H9 (cell line): ENCODE data around the gene CCR2. TPM values are rescaled to one million over a fixed set of nuclear protein-coding genes. Genes with fewer than 3 reads are reported as not detected.

ENCODE experiments used
- DNase-seq: peaks from one replicate; pipeline ENCODE4 v3.0.0-alpha.2; 2017
- H2AFZ ChIP-seq: one replicate; pipeline ENCODE4 v1.6.1; 2013; ENCODE audit warnings: mild to moderate bottlenecking, low read length, control low read depth, moderate library complexity
- H2AK5ac ChIP-seq: 2 replicates; pipeline ENCODE4 v1.6.1; 2013; ENCODE audit warnings: low read length, control low read depth, mixed read lengths; ENCODE audit not compliant: insufficient read length
- H2BK120ac ChIP-seq: one replicate; pipeline ENCODE4 v1.6.1; 2013; ENCODE audit warnings: low read depth, mild to moderate bottlenecking, low read length, control low read depth, inconsistent platforms; ENCODE audit not compliant: poor library complexity, severe bottlenecking
- H2BK12ac ChIP-seq: 2 replicates; pipeline ENCODE4 v1.6.1; 2013; ENCODE audit warnings: low read length, control low read depth, mixed read lengths, low read depth; ENCODE audit not compliant: insufficient read length
- H2BK15ac ChIP-seq: 2 replicates; pipeline ENCODE4 v1.6.1; 2013; ENCODE audit warnings: low read depth, low read length, control low read depth
- H2BK20ac ChIP-seq: one replicate; pipeline ENCODE4 v1.6.1; 2013; ENCODE audit warnings: low read depth, mild to moderate bottlenecking, low read length, control low read depth, inconsistent platforms; ENCODE audit not compliant: poor library complexity, severe bottlenecking
- H2BK5ac ChIP-seq: 2 replicates; pipeline ENCODE4 v1.6.1; 2013; ENCODE audit warnings: low read length, control low read depth, mixed read lengths; ENCODE audit not compliant: insufficient read length
- H3K14ac ChIP-seq: 2 replicates; pipeline ENCODE4 v1.6.1; 2013; ENCODE audit warnings: low read length, control low read depth; ENCODE audit not compliant: insufficient read depth
- H3K18ac ChIP-seq: 2 replicates; pipeline ENCODE4 v1.6.1; 2013; ENCODE audit warnings: low read depth, mild to moderate bottlenecking, mixed read lengths, low read length, control low read depth; ENCODE audit not compliant: insufficient read length
- H3K23ac ChIP-seq: 2 replicates; pipeline ENCODE4 v1.6.1; 2013; ENCODE audit warnings: low read length, control low read depth, mixed read lengths, low read depth; ENCODE audit not compliant: insufficient read length
- H3K23me2 ChIP-seq: 2 replicates; pipeline ENCODE4 v1.6.1; 2013; ENCODE audit warnings: low read depth, mild to moderate bottlenecking, mixed read lengths, low read length, control low read depth; ENCODE audit not compliant: insufficient read length, poor library complexity, severe bottlenecking
- H3K27ac ChIP-seq: 2 replicates; pipeline ENCODE4 v1.5.1; 2013; ENCODE audit warnings: low read length, control low read depth, mixed read lengths, low read depth; ENCODE audit not compliant: insufficient read length
- H3K27me3 ChIP-seq: 2 replicates; pipeline ENCODE4 v1.6.1; 2013; ENCODE audit warnings: low read length, control low read depth, inconsistent platforms; ENCODE audit not compliant: insufficient read depth
- H3K4ac ChIP-seq: 2 replicates; pipeline ENCODE4 v1.6.1; 2013; ENCODE audit warnings: low read depth, mild to moderate bottlenecking, control low read depth, inconsistent platforms, low read length, moderate library complexity
- H3K4me1 ChIP-seq: 2 replicates; pipeline ENCODE4 v1.6.1; 2013; ENCODE audit warnings: low read length, control low read depth, inconsistent platforms; ENCODE audit not compliant: insufficient read depth
- H3K4me2 ChIP-seq: 2 replicates; pipeline ENCODE4 v1.6.1; 2013; ENCODE audit warnings: low read length, control low read depth, mixed read lengths; ENCODE audit not compliant: insufficient read length, insufficient read depth
- H3K56ac ChIP-seq: 2 replicates; pipeline ENCODE4 v1.6.1; 2013; ENCODE audit warnings: low read depth, mild to moderate bottlenecking, mixed read lengths, low read length, control low read depth; ENCODE audit not compliant: insufficient read length
- H3K79me1 ChIP-seq: 2 replicates; pipeline ENCODE4 v1.6.1; 2013; ENCODE audit warnings: low read depth, mild to moderate bottlenecking, moderate library complexity, low read length, control low read depth, inconsistent platforms; ENCODE audit not compliant: insufficient read depth, poor library complexity, severe bottlenecking
- H3K79me2 ChIP-seq: 2 replicates; pipeline ENCODE4 v1.6.1; 2013; ENCODE audit warnings: low read length, control low read depth, inconsistent platforms; ENCODE audit not compliant: insufficient read depth
- H3K9ac ChIP-seq: 2 replicates; pipeline ENCODE4 v1.6.1; 2013; ENCODE audit warnings: low read length, control low read depth, mixed read lengths; ENCODE audit not compliant: insufficient read length; ENCODE audit errors: extremely low read depth
- H3K9me3 ChIP-seq: one replicate; pipeline ENCODE4 v1.6.1; 2013; ENCODE audit warnings: low read depth, low read length, inconsistent platforms; ENCODE audit not compliant: control insufficient read depth
- H3T11ph ChIP-seq: one replicate; pipeline ENCODE4 v1.6.1; 2013; ENCODE audit warnings: mild to moderate bottlenecking, low read length, control low read depth, inconsistent platforms
- H4K20me1 ChIP-seq: one replicate; pipeline ENCODE4 v1.6.1; 2013; ENCODE audit not compliant: control insufficient read depth, insufficient read length, insufficient read depth
- H4K5ac ChIP-seq: 2 replicates; pipeline ENCODE4 v1.6.1; 2013; ENCODE audit warnings: low read depth, mild to moderate bottlenecking, mixed read lengths, low read length, control low read depth; ENCODE audit not compliant: insufficient read length
- H4K8ac ChIP-seq: replicated peaks from 2 replicates; pipeline ENCODE4 v1.6.1; 2013; ENCODE audit warnings: low read length, control low read depth, mixed read lengths, low read depth; ENCODE audit not compliant: insufficient read length
- H4K91ac ChIP-seq: 2 replicates; pipeline ENCODE4 v1.6.1; 2013; ENCODE audit warnings: low read depth, mild to moderate bottlenecking, moderate library complexity, mixed read lengths, low read length, control low read depth; ENCODE audit not compliant: insufficient read length
- H3K27ac Mint-ChIP-seq, 3 experiments: 2 replicates in 2 of 3; 3 replicates in 1 of 3; pipeline ENCODE4 v1.8.0; 2020 to 2021; ENCODE audit warnings: mixed read lengths in 3 of 3, mild to moderate bottlenecking in 1 of 3, moderate library complexity in 1 of 3
- H3K27me3 Mint-ChIP-seq: 2 replicates; pipeline ENCODE4 v1.8.0; 2021; ENCODE audit warnings: low read depth, mild to moderate bottlenecking, moderate library complexity, mixed read lengths
- H3K36me3 Mint-ChIP-seq, 3 experiments: 2 replicates in 2 of 3; 3 replicates in 1 of 3; pipeline ENCODE4 v1.8.0; 2020 to 2021; ENCODE audit warnings: low read depth in 3 of 3, mixed read lengths in 3 of 3; ENCODE audit not compliant: insufficient read depth in 1 of 3
- H3K4me1 Mint-ChIP-seq, 2 experiments: 2 replicates each; pipeline ENCODE4 v1.8.0; 2020; ENCODE audit warnings: mixed read lengths in 2 of 2
- H3K4me3 Mint-ChIP-seq, 2 experiments: 2 replicates in 1 of 2; 3 replicates in 1 of 2; pipeline ENCODE4 v1.8.0; 2020 to 2021; ENCODE audit warnings: mild to moderate bottlenecking in 2 of 2, mixed read lengths in 2 of 2, moderate library complexity in 1 of 2
- H3K9me3 Mint-ChIP-seq, 2 experiments: 2 replicates in 1 of 2; 3 replicates in 1 of 2; pipeline ENCODE4 v1.8.0; 2020; ENCODE audit warnings: mild to moderate bottlenecking in 2 of 2, mixed read lengths in 2 of 2, moderate library complexity in 1 of 2
- WGBS: extraction: QIAGEN DNeasy Blood & Tissue Kit; methylation state at CpG from one replicate; pipeline ENCODE4 v1.1.7; 2013; ENCODE audit warnings: missing lambda C conversion rate, low lambda C conversion rate, mixed read lengths; ENCODE audit not compliant: insufficient read length; ENCODE audit errors: extremely low coverage; 5-methylcytosine and 5-hydroxymethylcytosine counted together
- total RNA-seq: library from RNA; stranded (reverse); gene quantifications from 2 replicates; pipeline ENCODE4 v1.2.1, GENCODE V29; 2021
- TF ChIP-seq, protein P1 (sequence below): fragments of 200-600 bp; sonication (generic); conservative IDR thresholded peaks from 3 replicates; pipeline ENCODE4 v1.8.0; 2021; ENCODE audit warnings: antibody characterized with exemption, mild to moderate bottlenecking

The CCR2 gene
- total RNA-seq, 1 experiment from 2014 or later: not detected

DNA sequence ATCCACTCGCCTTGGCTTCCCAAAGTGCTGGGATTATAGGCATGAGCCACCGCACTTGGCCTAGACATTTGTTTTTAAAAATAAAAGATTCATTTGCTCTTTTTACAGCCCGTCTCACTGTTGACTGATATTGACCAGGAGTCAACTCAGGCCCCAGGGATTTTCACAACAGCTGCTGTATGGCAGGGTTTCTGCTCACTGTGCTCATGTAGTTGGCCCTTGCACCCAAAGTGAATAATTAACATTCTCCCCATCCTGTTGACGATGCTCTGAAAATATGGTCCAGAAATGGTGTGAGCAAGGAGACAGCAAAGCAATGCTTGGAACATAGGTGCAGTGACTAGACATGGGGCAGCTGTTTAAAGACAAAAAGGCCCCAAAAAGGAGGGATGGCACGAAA lies 13.9 kb downstream of the CCR2 start:
- TF ChIP-seq, protein P1, sequence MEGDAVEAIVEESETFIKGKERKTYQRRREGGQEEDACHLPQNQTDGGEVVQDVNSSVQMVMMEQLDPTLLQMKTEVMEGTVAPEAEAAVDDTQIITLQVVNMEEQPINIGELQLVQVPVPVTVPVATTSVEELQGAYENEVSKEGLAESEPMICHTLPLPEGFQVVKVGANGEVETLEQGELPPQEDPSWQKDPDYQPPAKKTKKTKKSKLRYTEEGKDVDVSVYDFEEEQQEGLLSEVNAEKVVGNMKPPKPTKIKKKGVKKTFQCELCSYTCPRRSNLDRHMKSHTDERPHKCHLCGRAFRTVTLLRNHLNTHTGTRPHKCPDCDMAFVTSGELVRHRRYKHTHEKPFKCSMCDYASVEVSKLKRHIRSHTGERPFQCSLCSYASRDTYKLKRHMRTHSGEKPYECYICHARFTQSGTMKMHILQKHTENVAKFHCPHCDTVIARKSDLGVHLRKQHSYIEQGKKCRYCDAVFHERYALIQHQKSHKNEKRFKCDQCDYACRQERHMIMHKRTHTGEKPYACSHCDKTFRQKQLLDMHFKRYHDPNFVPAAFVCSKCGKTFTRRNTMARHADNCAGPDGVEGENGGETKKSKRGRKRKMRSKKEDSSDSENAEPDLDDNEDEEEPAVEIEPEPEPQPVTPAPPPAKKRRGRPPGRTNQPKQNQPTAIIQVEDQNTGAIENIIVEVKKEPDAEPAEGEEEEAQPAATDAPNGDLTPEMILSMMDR: no peak
- no CpG with 5 or more reads among the region's 5 CpGs for WGBS
- Mint-ChIP-seq H3K27ac (no peak overlapping the region), H3K9me3 (no peaks in the 10 kb centered on the region), H3K27me3 (peaks cover 9% of the 10 kb centered on the region), H3K36me3 (no peaks in the 10 kb centered on the region), H3K4me3 (no peak overlapping the region), H3K4me1 (no peaks in the 10 kb centered on the region; a peak in 1 of 4 replicates)
- no peak overlapping the region for H3T11ph ChIP-seq
- H3K79me1 ChIP-seq: no peaks in the 10 kb centered on the region
- no peak overlapping the region for H4K91ac ChIP-seq
- H2BK20ac ChIP-seq: no peak overlapping the region
- no peak overlapping the region for H3K23ac ChIP-seq
- no peak overlapping the region for H3K56ac ChIP-seq
- no peaks in the 10 kb centered on the region for H4K20me1 ChIP-seq
- H3K14ac ChIP-seq: no peak overlapping the region
- H3K9ac ChIP-seq: no peak overlapping the region
- no peak overlapping the region for H2BK120ac ChIP-seq
- no peak overlapping the region for H2BK12ac ChIP-seq
- no peak overlapping the region for H4K8ac ChIP-seq
- no peak for DNase-seq
- H2AK5ac ChIP-seq: no peak overlapping the region
- H3K4ac ChIP-seq: no peak overlapping the region
- no peak overlapping the region for H2BK15ac ChIP-seq
- H3K18ac ChIP-seq: no peak overlapping the region
- no peaks in the 10 kb centered on the region for H3K23me2 ChIP-seq
- H3K9me3 ChIP-seq: no peaks in the 10 kb centered on the region
- H4K5ac ChIP-seq: no peak overlapping the region
- H2AFZ ChIP-seq: no peak overlapping the region
- H3K4me2 ChIP-seq: no peak overlapping the region
- no peaks in the 10 kb centered on the region; the same call in 1 of the 2 replicates for H3K4me1 ChIP-seq
- H3K27me3 ChIP-seq: no peaks in the 10 kb centered on the region
- no peaks in the 10 kb centered on the region for H3K79me2 ChIP-seq
- H2BK5ac ChIP-seq: no peak overlapping the region
- no peak overlapping the region for H3K27ac ChIP-seq
